Measurements from ENCODE around the gene PNMA1.

Gene PNMA1, protein sequence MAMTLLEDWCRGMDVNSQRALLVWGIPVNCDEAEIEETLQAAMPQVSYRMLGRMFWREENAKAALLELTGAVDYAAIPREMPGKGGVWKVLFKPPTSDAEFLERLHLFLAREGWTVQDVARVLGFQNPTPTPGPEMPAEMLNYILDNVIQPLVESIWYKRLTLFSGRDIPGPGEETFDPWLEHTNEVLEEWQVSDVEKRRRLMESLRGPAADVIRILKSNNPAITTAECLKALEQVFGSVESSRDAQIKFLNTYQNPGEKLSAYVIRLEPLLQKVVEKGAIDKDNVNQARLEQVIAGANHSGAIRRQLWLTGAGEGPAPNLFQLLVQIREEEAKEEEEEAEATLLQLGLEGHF

DNA sequence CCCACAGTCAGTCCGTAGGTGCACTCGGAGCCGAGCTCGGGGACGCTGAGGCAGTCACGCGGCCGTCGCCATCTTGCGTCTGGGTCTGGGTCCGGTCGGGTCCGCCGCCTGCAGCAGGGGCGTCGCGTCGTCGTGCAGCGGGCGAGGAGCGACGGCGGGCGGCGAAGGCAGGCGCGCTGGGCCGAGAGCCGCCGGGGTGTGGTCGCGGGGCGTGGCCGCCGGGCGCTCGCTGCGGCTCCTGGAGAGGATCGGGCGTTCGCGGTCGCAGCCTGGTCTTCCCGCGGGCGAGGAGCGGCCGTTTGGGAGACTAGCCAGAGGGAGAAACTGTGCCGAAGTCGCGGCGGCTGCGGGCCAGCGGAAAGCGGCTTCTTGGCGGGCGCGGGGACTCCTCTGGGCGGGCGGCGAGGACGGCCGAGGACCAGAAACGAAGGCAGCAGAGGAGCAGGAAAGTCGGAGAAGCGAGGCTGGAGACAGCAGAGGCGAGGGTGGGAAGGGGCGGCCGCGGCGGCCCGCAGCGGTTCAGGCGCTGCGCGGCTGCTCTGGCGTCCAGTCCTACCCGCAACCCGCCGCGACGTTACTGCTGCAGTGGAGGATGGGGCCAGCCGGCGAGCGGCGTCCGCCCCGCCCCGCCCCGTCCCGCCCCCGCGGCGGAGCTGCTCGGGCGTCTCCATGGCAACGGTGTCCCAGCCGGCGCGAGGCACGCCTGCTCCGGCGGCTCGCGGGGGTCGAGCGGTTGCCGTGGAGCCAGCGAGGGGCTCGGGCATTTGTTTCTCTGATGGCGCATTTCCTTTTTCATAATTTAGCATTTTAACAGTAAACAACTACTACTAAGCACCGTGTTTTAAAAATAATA lies at the start of gene PNMA1:
Gene PNMA1 (minus strand): TSS at position 582 of the 853 bp plus-strand sequence. CDS start 745 bp downstream, outside the sequence.
- DNase-seq (ENCODE audit: low read depth) = peak; percentile 43

DNA sequence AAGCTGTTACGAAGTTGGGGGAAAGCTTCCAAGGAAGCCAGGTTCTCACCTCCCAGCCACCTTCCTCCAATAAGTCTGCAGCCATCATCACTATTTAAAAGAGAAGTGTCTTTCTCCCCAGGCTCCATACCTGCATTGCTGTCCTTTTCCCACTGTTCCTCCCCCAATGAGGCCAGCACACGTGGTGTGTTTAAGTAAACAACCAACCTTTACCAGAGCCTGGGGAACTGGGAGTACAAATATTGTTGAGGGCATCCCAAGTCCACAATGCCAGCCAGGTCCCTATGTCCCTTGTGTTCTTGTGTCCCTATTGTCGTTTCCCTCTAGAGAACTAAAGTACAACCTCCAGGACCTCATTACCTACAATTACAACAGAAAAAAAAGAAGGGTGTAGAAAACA lies 49.2 kb upstream of the PNMA1 start:
- DNase-seq (ENCODE audit: low read depth) = no peak

DNA sequence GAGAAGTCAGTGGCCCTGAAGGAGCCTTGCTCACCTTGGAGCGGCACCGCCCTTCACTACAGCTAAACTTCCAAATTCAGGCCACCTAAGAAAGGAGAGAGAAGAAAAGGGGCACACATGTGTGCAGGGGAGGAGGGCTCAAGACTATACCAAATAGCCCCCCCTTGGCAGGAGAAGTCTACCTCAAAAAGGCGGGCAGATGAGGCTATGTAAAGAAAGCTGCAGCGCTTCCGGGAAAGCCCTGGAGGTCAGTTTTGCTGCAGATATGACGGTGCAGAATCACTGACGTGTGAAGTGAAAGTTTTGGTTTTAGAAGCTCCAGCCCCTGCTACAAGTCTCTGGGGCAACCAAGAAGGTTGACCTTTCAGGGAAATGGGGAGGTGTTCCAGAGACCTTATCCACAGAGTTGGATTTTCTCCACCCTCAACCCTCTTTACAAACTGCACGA lies 48.2 kb upstream of the PNMA1 start:
- DNase-seq (ENCODE audit: low read depth) = no peak

DNA sequence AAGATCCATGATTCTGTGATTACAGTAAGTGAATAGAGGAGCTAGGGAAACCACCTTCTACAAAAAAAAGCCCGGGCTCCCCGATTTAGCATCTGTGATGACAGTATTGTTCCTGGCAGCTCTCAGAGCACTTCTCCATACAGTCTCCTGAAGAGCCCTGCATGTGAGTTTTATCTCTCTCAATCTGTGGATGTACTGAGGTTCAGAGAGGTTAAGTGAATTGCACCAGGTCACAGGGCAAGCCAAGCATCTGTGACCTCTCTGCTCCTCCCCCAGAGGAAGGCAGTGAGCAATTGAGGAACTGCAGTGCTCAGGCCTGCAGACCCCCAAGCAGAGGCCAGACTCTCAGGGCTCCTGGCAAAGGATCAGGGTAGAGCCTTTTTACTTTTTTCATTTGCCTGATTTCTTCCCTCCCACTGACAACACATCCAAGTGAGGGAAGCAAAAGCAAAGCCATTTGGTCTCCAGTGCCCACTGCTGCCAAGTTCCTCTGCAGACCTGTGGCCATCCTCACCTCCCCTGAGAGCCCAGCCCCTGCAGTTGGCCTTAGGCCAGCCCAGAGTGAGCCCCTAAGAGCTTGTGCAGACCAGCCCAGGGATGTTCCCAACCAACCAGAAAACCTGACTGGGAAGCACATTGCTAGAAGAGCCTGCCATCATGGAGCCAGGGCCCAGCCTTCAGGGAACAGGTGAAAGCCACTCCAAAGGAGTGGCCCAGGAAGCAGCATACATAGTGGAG lies 47.6 kb upstream of the PNMA1 start:
- DNase-seq (ENCODE audit: low read depth) = no peak

DNA sequence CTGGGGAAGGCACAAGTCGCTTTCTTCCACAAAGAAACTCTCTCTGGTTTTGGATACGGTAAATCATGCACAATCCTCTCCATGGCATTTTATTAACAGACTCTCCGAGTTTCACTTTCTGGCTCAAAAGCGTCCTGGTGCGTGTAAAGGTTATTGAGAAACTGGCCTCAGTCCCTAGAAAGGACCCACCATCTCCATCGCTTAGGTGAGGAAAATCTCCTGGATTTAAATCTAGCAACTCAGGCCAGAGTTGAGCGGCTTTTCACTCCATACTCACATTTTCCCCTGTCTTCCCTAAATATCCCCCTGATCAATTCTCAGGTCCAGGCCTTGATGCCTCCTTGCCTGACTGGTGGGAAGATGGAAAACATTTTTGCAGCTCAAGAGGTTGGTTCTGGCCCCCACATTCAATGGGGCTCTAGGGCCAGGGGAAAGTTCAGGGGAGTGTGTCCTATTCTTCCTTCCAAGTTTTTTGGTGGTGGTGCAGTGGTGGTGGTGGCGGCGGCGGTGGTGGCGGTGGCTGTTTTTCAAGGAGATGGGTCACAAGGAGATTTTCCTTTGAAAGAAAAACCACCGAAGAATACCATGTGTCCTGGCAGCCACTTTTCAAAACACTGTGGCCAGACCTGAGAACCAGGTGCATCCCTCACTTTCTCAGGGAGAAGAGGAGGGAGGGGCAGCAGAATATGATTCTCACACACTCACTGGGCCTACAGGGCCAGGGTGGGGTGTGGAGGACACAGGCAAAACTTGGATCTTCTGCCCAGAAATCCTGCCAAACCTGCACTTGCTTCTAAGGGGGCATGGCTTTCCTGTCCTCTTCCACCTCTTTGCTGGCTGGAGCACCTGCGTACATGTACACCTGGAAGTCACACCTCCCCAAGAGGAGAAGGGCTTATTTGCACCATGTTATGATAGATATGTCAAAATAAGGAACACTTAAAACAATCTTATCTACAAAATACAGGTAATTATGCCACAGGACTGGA lies 46.7 kb upstream of the PNMA1 start:
- DNase-seq (ENCODE audit: low read depth) = no peak

DNA sequence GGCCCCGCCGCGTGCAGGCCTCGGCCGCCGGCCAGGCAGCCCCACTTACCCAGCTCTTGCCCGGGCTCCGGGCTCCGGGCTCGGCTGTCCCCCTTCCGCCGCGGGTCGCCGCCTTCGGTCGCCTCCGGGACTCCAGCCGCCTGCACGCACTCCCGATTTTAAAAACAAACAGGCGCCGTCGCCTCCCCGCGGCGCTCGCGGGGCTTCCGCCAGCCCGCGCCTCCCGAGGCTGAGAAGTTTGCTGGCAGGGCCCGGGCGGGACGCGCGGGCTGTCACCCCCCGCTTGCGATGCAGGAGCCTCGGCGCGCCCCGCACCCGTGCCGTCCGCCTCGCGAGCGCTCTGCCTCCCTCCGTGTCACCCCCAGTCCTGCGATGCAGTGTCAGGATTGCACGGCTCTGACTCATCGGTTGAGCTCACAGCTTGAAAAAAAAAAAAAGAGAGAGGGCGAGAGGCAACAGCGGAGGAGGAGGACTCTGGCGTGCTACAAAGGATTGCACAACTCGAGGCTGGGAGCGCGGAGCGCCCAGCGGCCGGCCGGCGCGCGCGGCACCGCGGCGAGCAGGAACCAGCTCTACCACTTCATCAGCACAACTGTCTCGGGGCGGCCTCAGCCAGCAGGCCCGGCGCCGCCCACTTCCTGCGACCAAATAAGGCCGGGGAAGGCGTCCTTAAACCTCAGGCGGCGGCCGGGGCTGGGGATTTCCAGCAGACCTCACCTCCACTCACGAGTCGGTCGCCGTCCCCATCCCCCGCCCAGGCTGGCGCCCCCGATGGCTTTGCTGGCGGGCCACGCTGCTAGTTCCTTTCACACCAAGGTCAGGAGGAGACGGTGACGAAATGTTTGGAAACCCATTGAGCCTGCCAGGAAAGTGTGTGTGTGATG lies 45.8 kb upstream of the PNMA1 start:
- peak; percentile 93 for DNase-seq (ENCODE audit: low read depth)

DNA sequence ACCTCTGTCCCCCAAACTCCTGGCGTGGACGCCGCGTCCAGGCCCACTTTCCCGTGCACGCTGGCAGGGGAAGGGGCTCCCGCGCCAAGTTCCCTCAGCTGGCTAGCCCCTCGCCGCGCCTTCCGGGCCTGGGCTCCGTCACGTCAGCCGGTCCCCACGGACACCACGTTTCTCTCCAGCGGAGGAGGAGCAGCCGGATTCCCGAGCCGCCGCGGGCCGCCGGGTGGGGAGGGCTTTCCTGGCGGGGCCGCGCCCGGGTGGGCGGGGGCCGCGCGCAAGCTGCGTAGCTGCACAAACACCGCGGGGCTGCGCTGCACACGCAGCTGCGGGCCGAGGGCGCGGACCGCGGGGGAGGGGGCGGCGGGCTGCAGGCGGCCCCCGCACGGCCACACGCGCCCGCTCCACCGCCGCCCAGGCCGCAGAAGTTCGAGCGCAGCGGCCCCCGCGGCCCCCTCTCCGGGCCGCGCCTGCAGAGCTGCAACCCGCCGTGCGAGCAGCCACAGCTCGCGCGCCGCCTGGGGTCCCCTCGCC lies 45.1 kb upstream of the PNMA1 start:
- no peak for DNase-seq (ENCODE audit: low read depth)

DNA sequence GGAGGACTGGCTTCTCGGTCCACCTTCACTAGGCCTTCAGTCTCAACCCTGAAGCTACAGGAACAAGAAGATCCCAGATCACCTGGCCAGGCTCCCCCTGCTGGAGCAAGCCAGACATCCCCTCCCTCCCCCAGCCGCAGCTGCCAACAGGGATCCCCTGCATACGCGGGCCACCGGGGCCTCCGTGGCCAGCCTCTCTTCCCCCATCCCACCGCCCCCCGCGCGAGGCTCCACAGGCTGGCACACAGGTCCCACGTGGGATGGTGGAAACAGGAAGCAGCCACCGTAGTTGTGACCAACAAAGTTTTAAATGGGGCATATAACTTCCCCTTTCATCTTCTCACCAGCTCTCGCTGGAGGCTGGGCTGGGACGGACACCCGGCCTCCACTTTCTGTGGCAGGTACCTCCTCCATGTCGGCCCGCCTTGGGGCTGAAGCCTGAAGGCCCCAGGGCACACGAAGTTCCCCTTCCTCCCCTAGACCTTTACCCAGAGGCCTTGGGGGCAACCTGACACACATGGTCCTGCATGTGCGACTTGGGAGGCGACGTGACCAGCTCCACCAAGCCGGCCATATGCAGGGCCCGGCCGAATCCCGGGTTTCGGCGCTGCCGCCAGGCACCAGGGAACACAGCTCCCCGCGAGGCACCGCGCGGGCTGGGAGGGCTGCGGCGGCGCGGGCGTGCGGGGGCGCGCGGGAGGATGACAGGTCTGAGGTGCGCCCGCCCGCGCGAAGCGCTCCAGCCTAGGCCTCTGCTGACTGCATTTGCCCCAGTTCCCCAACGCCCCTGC lies 44.4 kb upstream of the PNMA1 start:
- no peak for DNase-seq (ENCODE audit: low read depth)

DNA sequence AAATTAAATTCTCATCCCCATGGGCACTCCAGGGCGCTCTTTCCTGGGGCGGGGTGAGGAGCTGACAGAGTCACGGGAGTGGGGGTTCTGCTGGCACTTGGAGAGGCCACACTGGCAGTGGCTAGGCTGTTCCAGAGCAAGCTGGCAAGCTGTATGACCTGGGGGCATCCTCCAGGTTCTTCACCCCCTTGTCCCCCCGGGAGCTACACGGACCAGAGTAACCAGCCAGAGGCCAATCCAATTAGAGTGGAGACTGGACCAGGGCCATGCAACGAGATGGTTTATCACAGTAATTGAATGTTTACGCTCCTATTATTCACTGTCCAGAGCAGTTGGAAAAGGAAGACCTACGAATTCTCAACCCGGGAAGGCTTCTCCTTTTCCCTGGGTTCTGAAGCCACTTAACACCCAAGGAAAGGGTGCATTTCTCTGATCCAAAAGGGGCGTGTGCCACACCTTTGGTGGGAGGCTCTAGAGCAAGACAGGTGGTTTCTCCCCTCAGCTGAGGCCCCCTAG lies 43.8 kb upstream of the PNMA1 start:
- no peak for DNase-seq (ENCODE audit: low read depth)

DNA sequence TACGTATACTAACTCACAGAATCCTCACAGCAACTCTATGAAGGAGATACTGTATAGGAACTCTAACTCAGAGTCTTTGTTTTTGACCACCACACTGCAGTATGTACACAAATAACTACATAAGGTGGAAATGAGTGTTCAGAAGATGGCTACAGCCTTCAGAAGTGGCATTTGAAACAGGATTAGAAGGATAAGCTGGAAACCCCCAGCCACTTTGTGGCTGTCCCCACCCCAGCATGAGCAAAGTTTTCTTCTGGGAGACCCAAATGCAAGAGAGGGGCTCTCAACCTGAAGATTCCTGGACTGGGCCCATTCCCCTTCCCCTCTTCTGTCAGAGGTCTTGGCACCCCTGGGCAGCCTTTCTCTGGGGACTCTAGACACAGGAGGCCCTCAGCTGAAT lies 43.2 kb upstream of the PNMA1 start:
- DNase-seq (ENCODE audit: low read depth) = no peak

DNA sequence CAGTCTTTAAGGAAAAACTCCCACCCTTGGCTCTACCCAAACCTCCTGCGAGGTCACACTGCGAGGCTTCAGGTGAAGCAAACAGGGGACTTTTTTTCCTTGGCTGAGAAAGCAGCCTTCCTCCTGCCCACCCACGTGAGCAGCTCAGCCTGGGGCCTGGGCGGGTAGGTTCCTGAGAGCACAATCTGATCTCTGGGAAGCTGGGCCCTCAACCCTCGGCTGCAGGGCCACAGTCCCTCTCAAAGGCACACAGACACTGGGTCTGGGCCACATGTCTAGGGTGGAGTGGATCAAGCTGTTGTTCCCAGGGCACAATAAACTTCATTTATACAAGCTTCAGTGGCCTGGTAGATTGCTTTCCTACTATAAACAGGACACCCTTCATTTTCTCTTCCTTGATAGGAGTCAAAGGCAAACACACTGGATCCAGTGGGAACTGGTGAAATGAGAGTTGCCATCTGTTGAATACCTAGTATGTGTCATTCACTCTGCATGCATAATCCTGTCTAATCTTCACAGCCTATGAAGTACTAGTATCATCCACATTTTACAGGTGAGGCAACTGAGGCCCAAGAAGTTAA lies 41.3 kb upstream of the PNMA1 start:
- no peak for DNase-seq (ENCODE audit: low read depth)

DNA sequence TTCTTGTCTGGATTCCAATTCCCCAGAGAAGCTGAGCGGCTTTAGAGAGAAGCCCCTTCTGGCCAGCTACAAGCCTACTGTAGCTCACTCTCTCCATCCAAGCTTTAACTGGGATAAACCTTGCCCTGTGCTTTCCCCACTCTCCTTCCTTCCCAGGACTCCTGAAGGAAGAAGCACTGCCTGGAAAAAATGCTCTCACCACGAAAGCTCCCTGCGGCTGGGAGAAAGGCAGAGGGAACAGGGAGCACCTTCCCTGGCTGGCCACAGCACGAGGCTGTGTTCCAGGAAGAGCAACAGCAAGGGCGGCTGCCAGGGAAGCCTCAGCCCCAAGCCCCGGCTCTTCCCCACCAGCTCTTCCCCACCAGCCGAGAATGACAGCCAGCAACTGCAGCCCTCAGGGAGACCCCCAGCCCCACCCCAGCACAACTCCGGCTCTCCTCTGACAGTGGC lies 40.8 kb upstream of the PNMA1 start:
- DNase-seq (ENCODE audit: low read depth) = no peak

DNA sequence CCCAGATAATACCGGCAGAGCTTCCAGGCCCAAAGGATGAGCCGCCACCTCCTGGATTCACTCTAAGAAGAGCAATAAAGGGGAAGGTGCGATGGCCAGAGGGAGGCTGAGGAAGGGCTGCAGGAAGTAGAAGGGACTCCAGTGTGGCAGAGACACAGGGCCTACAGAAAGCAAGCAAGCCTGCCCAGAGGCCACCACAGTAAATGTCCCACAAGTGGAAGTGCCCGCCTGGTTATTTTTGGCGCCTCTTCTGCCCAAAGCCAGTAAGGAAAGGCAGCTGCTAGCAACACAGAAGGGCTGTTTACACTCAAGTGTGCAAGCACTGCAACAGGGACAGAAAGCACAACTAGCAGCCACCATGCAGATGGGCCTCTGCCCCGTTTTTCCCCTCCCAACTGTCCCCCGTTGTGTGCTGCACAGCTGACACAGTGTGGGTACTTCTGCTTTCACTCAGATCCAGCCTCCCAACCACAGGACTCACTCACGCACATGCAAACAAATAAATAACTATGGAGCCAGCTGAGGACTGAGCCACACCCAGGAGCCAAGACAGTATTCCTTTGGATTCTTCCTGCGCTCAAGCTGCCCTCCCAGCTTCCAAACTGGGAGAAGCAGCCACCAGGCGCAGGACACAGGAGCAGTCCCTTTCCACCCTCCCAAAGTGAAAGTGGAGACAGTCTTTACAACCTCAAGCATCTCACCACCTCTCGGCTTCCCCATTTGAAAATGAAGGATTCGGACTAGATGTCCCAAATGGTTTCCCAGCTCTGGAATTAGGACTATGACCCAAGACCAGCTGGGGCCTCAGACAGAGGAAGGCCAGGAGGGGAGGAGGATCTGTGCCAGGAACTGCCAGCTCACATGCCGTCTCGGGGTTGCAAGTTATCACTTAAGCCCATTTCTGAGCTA lies 40.0 kb upstream of the PNMA1 start:
- DNase-seq (ENCODE audit: low read depth) = no peak

DNA sequence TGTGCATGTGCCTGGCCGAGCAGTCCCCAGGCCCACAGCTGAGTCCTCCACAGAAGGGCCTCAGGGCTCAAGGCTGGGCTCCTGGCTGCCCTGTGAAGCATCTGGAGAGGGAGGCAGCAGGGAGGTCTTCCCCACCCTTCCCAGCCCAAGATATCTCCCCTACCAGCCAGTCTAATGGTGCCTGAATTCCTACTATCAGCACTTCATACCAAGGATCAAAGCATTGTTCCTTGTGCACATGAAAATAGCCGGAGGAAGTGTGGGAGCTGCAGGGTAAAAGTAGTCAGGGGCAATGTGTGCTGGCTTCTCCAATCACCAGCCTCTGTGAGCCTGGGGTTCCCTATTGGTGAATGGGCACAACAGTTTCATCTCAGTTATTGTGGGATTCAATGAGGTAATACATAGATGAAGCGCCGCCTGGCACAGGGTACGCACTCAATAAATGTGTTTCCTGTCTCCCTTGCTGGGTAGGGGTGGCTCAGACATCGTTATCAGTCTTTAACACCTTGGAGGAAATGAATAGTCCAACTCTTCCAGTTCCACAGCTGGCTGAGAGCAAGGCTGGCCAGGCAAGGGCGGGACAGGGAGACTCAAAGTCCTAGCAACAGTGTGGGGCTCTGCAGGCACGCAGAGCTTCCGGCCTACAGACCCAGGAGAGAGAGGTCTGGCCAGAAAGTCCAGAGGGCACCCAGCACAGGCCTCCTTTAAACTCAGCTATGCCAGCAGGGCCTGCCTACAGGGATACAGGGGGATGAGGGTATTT lies 39.1 kb upstream of the PNMA1 start:
- DNase-seq (ENCODE audit: low read depth) = no peak

DNA sequence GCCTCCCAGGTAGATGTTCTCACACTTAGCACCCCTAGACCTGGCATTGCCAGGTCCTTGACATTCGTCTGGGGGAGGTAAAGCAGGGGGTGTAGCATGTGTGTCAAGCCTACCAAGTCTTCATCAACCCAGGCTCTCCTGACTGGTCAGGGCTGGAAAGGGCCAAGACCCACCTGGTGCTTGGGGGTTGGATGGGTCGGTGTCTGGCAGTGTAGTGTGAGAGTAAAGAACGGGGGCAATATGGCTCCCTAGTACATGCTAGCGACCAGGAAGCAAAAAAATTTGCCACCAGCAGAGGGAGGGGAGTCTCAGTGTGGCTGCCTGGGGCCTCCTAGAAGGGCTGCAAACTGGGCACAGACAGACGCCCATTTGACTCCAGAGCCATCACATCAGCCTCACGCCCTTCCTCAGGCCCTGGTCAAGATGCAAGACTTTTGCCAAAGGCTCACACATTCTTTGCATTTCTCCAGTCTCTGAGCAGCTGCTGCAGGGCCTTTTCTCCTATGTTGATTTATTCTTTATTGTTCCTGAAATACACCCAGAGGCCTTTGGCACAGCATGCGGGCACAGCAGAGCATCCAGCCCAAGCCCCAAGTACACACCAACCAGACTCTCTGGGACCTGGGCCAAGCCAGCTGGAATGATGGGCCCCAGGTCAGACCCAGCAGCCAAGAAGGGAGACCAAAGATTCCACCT lies 38.3 kb upstream of the PNMA1 start:
- no peak for DNase-seq (ENCODE audit: low read depth)

DNA sequence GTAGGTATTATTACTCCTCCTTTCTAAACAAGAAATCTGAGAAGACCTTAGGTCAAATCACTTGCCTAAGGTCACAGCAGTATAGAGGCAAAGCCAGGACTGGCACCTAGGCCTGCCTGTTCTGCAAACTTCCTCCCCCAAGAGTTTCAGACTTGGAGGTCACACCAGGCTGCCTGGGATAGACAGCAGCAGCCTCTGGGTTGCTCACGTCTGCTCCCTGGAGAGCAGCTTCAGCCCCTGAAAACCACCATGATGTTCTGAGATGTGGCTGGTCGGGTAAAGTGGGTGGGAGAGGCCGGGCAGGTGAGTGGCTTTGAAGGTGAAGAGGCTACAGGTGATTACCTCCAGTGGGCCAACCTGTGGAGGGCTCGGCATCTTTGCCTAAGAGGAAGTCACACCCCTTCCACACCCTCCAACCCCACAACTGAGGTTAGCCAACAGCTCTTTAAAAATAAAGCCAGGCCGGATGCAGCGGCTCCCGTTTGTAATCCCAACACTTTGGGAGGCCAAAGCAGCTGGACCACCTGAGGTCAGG lies 37.0 kb upstream of the PNMA1 start:
- DNase-seq (ENCODE audit: low read depth) = no peak

Data from HS-27A (cell line).